T-cell (primary cell): ENCODE measurements around the gene PECR. TPM values are rescaled to one million over a fixed set of nuclear protein-coding genes. Genes with fewer than 3 reads are reported as not detected.

Source experiments
- ATAC-seq, 4 experiments: fragments of 200-7000 bp in 3 of 4; fragments of 150-1000 bp in 1 of 4; cut with Tn5 transposase; replicated peaks in 1 of 4; 1 replicate in 3 of 4; 2 replicates in 1 of 4; pipeline ENCODE4 v1.10.0; 2021; ENCODE audit warnings: moderate library complexity in 3 of 4, mild to moderate bottlenecking in 2 of 4, moderate number of reproducible peaks in 1 of 4
- CTCF ChIA-PET, 2 donors: fragments of 300-600 bp; sonication (Branson Sonifier 250); formaldehyde crosslinking; loops; one replicate each; lab custom pipeline; 2022; ENCODE audit warnings: antibody characterized with exemption in 2 of 2; lab: Charles Lee
- POLR2A ChIA-PET, 2 donors: fragments of 300-600 bp; sonication (Branson Sonifier 250); formaldehyde crosslinking; loops; one replicate each; lab custom pipeline; 2022; ENCODE audit warnings: antibody characterized with exemption in 2 of 2; lab: Charles Lee
- DNase-seq, 35 experiments: peaks; one replicate each; pipeline versions ENCODE4 v3.0.0 to v3.0.0-alpha.2; 2013 to 2023
- H3K27ac ChIP-seq: one replicate; pipeline ENCODE4 v1.5.1; 2013; ENCODE audit warnings: low read length
- H3K27me3 ChIP-seq, 2 experiments: replicated peaks in 1 of 2; 1 replicate in 1 of 2; 2 replicates in 1 of 2; pipeline versions ENCODE4 v1.6.1 to v1.7.0; 2013; ENCODE audit warnings: low read length in 1 of 2, mixed read lengths in 1 of 2; ENCODE audit not compliant: control insufficient read depth in 2 of 2, insufficient read depth in 2 of 2; ENCODE audit errors: extremely low read depth in 1 of 2
- H3K36me3 ChIP-seq, 2 donors: 1 replicate in 1 of 2; 2 replicates in 1 of 2; pipeline versions ENCODE4 v1.6.1 to v1.7.0; 2013; ENCODE audit warnings: low read length in 1 of 2; ENCODE audit not compliant: control insufficient read depth in 2 of 2, insufficient read depth in 1 of 2; ENCODE audit errors: extremely low read depth in 1 of 2
- H3K4me1 ChIP-seq, 2 experiments: 1 replicate in 1 of 2; 2 replicates in 1 of 2; pipeline versions ENCODE4 v1.6.1 to v1.7.0; 2013; ENCODE audit warnings: low read length in 2 of 2, mixed read lengths in 1 of 2; ENCODE audit not compliant: insufficient read depth in 2 of 2, control insufficient read depth in 1 of 2; ENCODE audit errors: extremely low read depth in 1 of 2
- H3K4me3 ChIP-seq, 2 donors: 1 replicate in 1 of 2; 2 replicates in 1 of 2; pipeline versions ENCODE4 v1.5.1 to v1.7.0; 2013; ENCODE audit warnings: mild to moderate bottlenecking in 2 of 2, low read length in 1 of 2, moderate library complexity in 1 of 2; ENCODE audit not compliant: control insufficient read depth in 1 of 2; ENCODE audit errors: extremely low read depth in 1 of 2
- H3K9me3 ChIP-seq: 2 replicates; pipeline ENCODE4 v1.7.0; 2013
- H3K27ac Mint-ChIP-seq, 2 donors: one replicate each; pipeline ENCODE4 v1.8.0; 2020 to 2021; ENCODE audit warnings: mild to moderate bottlenecking in 2 of 2, mixed read lengths in 2 of 2
- H3K27me3 Mint-ChIP-seq, 2 donors: one replicate each; pipeline ENCODE4 v1.8.0; 2021 to 2022; ENCODE audit warnings: mixed read lengths in 2 of 2
- H3K36me3 Mint-ChIP-seq: one replicate; pipeline ENCODE4 v1.8.0; 2021; ENCODE audit warnings: mixed read lengths
- H3K4me1 Mint-ChIP-seq, 3 donors: one replicate each; pipeline ENCODE4 v1.8.0; 2020 to 2022; ENCODE audit warnings: mixed read lengths in 3 of 3, mild to moderate bottlenecking in 1 of 3
- H3K4me3 Mint-ChIP-seq, 3 donors: one replicate each; pipeline ENCODE4 v1.8.0; 2020 to 2022; ENCODE audit warnings: mild to moderate bottlenecking in 3 of 3, mixed read lengths in 3 of 3, moderate library complexity in 3 of 3
- H3K9me3 Mint-ChIP-seq, 3 donors: one replicate each; pipeline ENCODE4 v1.8.0; 2020 to 2022; ENCODE audit warnings: mixed read lengths in 3 of 3
- WGBS: methylation state at CpG from one replicate; pipeline ENCODE4 v1.1.5; 2013; ENCODE audit warnings: missing lambda C conversion rate; ENCODE audit not compliant: insufficient coverage; 5-methylcytosine and 5-hydroxymethylcytosine counted together
- total RNA-seq, 35 experiments: library from RNA in 6 of 35; stranded (reverse) in 6 of 35; fragments of 120-200 nt in 1 of 35; gene quantifications; one replicate each; pipeline versions ENCODE4 v1.2.1 to v1.2.4 and lab custom pipeline; 2013 to 2026

PECR gene
- total RNA-seq, 5 donors from 2014 or later (not counting 1 experiment from before 2014, with no cell fraction given), result 17.4 to 26.2 (median 20.6) TPM

DNA sequence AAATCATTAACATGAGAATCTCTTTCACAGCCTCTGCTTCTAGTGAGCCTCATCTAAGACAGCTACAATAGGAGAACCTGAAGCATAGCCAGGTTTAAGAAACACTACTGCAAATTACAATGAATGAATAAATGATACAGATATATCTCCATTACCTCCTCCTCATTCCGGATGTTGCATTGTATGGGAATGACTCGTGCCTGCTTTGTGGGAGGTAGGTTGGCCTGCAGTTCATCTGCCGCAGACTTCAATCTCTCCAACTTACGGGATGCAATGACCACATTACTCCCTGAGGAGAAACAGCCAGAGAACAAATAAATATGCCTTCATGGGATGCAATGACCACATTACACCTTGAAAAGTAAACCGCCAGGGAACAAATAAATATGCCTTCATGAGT lies 15.4 kb downstream of the PECR start:
- peaks cover 28% of the 10 kb centered on the region for H3K36me3 Mint-ChIP-seq
- H3K36me3 ChIP-seq, result peaks cover 0 to 24% of the 10 kb centered on the region in 2 donors

DNA sequence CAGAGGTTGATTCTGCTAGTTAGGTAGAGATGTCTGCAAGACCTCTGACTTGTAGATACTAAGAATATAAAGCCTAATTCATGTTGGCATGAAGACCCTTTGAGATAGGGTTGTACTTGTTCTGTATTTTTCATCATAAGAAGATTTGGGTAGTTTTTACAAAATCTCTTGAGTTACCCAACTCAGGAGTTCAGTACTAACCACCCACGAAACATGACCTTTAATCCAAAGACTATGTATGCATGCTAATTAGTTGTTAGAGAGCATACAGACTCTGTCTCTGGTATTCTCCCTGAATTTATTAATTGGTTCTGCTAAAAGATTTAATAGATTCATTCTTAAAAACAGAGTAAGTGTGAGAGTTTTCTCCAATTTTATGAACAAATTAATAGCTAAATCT lies 16.9 kb downstream of the PECR start:
- Mint-ChIP-seq H3K4me1 (peaks cover 12 to 18% (median 17%) of the 10 kb centered on the region in 3 donors), H3K27ac (no peak overlapping the region), H3K36me3 (peaks cover 21% of the 10 kb centered on the region), H3K27me3 (no peaks in the 10 kb centered on the region), H3K9me3 (no peaks in the 10 kb centered on the region), H3K4me3 (no peak overlapping the region)
- CTCF ChIA-PET, result interaction anchor here (0.6 to 0.8 kb wide), 2 partner anchors 76 to 80 kb away, joined by 4 to 5 read pairs; no protein-coding TSS in a partner anchor
- DNase-seq (no peak), ATAC-seq (no peak)
- H3K27me3 ChIP-seq, result no peaks in the 10 kb centered on the region
- POLR2A ChIA-PET, result no interaction called here
- peaks cover 2% of the 10 kb centered on the region in 2 experiments for H3K4me1 ChIP-seq
- peaks cover 0 to 28% of the 10 kb centered on the region in 2 donors for H3K36me3 ChIP-seq
- WGBS, result no CpG with 5 or more reads among the region's 1 CpG
- no peak overlapping the region for H3K4me3 ChIP-seq
- no peaks in the 10 kb centered on the region for H3K9me3 ChIP-seq
- H3K27ac ChIP-seq, result no peak overlapping the region

More for the DNA sequence above, 15.4 kb downstream of the PECR start:
- no peak overlapping the region for H3K4me3 ChIP-seq
- H3K9me3 ChIP-seq, result no peaks in the 10 kb centered on the region
- ATAC-seq, result no peak
- Mint-ChIP-seq H3K4me1 (peaks cover 12 to 22% (median 17%) of the 10 kb centered on the region in 3 donors), H3K27ac (no peak overlapping the region), H3K4me3 (no peak overlapping the region), H3K27me3 (no peaks in the 10 kb centered on the region), H3K9me3 (no peaks in the 10 kb centered on the region)
- H3K27ac ChIP-seq, result no peak overlapping the region
- ChIA-PET POLR2A (no interaction called here), CTCF (no interaction called here)
- no peak for DNase-seq
- no peaks in the 10 kb centered on the region for H3K27me3 ChIP-seq
- WGBS, result 100% methylated on average over 1 of the region's 5 CpGs
- H3K4me1 ChIP-seq, result peaks cover 2% of the 10 kb centered on the region in 2 experiments

DNA sequence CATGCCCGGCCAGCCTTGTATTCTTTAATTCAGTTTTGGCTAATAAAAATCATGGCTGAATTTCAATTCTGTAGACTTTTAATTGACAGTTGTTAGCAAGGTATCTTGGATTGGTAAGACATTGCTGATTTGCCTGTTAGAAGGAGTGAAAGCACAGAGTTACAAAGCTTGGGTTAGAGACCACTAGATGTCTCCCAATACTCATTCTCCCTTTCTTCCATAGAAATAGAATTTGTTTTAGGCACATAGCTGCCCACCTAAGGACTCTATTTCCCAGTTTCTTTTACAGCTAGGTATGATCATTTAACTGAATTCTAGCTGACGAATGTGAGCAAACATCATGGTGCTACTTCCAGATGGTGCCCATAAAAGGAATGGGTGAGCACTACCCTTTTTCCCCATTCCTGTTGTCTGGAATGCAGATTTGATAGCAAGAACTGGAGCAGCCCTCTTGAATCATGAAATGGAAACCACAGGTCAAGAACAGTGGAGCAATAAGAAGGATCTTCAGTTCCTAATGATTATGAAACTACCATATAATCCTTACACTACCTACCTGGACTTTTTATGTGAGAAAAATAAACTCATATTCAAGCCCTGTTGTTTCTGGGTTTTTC lies 17.5 kb downstream of the PECR start:
- DNase-seq (no peak), ATAC-seq (no peak)
- Mint-ChIP-seq H3K4me1 (peaks cover 11 to 20% (median 13%) of the 10 kb centered on the region in 3 donors), H3K27me3 (no peaks in the 10 kb centered on the region), H3K9me3 (no peaks in the 10 kb centered on the region), H3K36me3 (peaks cover 27% of the 10 kb centered on the region), H3K27ac (no peak overlapping the region), H3K4me3 (no peak overlapping the region)
- Histone ChIP-seq H3K9me3 (no peaks in the 10 kb centered on the region), H3K4me3 (no peak overlapping the region), H3K36me3 (peaks cover 0 to 28% of the 10 kb centered on the region in 2 donors), H3K27ac (no peak overlapping the region), H3K27me3 (no peaks in the 10 kb centered on the region), H3K4me1 (peaks cover 2% of the 10 kb centered on the region in 2 experiments)
- ChIA-PET CTCF (interaction anchor here (0.6 to 0.8 kb wide), 2 partner anchors 77 to 80 kb away, joined by 4 to 5 read pairs; no protein-coding TSS in a partner anchor), POLR2A (no interaction called here)
- WGBS, result no CpG with 5 or more reads among the region's 2 CpGs

DNA sequence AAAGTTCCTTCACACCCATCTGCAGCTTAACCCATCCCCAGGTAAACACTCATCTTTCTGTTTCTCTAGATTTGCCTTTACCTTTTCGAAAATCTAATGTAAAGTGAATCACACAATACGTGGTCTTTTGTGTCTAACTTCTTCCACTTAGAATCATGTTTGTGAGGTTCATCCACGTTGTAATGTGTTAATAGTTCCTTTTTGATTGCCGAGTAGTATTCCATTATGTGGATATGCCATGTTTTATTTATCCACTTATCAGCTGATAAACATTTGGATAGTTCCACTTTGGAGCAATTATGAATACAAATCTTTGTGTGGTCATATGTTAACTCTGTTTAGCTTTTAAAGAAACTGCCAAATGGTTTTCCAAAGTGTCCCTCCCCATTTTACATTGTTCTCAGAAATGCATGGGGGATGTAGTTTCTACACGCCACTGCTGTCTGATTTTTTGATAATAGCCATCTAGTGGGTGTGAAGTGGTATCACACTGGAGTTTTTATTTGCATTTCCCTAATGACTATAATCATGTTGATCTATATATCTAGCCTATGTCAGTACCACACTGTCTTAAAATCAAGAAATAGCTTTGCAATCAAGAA lies 22.3 kb downstream of the PECR start:
- H3K27ac ChIP-seq, result no peak overlapping the region
- Mint-ChIP-seq H3K4me1 (peaks cover 21 to 40% (median 30%) of the 10 kb centered on the region in 3 donors), H3K27ac (peak overlapping the region; percentile 82 to 97), H3K27me3 (no peaks in the 10 kb centered on the region), H3K4me3 (no peak overlapping the region), H3K36me3 (peaks cover 29% of the 10 kb centered on the region), H3K9me3 (no peaks in the 10 kb centered on the region)
- ChIA-PET POLR2A (interaction anchor here in 1 of 2 donors (0.9 kb wide), 1 partner anchor 51 kb away, joined by 4 read pairs; no protein-coding TSS in a partner anchor), CTCF (interaction anchor here (0.6 to 2.9 kb wide), 11 partner anchors 11 to 55 kb away, joined by 3 to 17 read pairs (median 5); partner anchors contain the start of genes PECR (in 1 of the 2) and TMEM169 (in 1 of the 2))
- DNase-seq (no peak), ATAC-seq (no peak)
- peaks cover 8 to 10% of the 10 kb centered on the region in 2 experiments for H3K4me1 ChIP-seq
- no peaks in the 10 kb centered on the region for H3K27me3 ChIP-seq
- WGBS, result no CpG with 5 or more reads among the region's 5 CpGs
- H3K9me3 ChIP-seq, result no peaks in the 10 kb centered on the region
- H3K36me3 ChIP-seq, result peaks cover 0 to 10% of the 10 kb centered on the region in 2 donors
- H3K4me3 ChIP-seq, result no peak overlapping the region

DNA sequence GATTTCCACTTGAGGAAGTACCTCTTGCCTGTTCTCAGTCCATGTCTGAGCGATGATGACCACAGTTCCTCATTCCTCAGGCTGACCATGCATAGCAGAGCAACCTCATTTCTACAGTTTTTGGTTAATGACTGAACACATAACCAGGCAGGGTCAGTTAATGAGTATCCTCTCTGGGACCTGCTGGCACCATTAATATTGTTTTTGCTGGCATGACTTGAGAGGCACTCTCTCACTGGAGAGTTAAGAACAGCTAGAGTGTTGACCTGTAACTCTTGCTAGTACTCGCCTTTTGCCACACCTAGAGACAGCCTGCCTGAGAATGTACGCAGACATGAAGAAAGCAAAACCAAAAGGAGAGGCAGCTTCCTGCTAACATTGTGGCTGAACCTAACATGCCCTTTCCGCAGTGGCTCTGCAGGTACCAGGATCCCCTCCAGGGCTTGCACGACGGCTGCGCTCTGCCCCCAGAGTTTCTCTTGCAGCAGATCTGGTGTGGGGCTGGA lies 23.9 kb downstream of the PECR start:
- peaks cover 29% of the 10 kb centered on the region for H3K36me3 Mint-ChIP-seq
- H3K4me3 Mint-ChIP-seq, result peak overlapping the region; percentile 68 to 79 (median 77)
- peak; percentile 98 to 99 (median 99) for ATAC-seq
- H3K27me3 Mint-ChIP-seq, result no peaks in the 10 kb centered on the region
- H3K27ac Mint-ChIP-seq, result peak overlapping the region; percentile 97 to 100
- Histone ChIP-seq H3K9me3 (no peaks in the 10 kb centered on the region), H3K4me1 (peaks cover 8 to 10% of the 10 kb centered on the region in 2 experiments), H3K36me3 (peaks cover 0 to 4% of the 10 kb centered on the region in 2 donors), H3K27me3 (no peaks in the 10 kb centered on the region), H3K27ac (peak overlapping the region; percentile 97), H3K4me3 (peak overlapping the region; percentile 31 to 45)
- POLR2A ChIA-PET, result interaction anchor here in 1 of 2 donors (0.9 kb wide), 1 partner anchor 70 kb away, joined by 4 read pairs; no protein-coding TSS in a partner anchor
- peaks cover 21 to 40% (median 30%) of the 10 kb centered on the region in 3 donors for H3K4me1 Mint-ChIP-seq
- WGBS, result 8% methylated on average over 7 of the region's 7 CpGs
- no peaks in the 10 kb centered on the region for H3K9me3 Mint-ChIP-seq
- CTCF ChIA-PET, result interaction anchor here (0.6 to 2.9 kb wide), 13 partner anchors 12 to 56 kb away, joined by 3 to 17 read pairs (median 5); partner anchors contain the start of genes PECR (in 1 of the 2) and TMEM169 (in 1 of the 2)
- DNase-seq, result peak; percentile 39 to 80 (median 58)

DNA sequence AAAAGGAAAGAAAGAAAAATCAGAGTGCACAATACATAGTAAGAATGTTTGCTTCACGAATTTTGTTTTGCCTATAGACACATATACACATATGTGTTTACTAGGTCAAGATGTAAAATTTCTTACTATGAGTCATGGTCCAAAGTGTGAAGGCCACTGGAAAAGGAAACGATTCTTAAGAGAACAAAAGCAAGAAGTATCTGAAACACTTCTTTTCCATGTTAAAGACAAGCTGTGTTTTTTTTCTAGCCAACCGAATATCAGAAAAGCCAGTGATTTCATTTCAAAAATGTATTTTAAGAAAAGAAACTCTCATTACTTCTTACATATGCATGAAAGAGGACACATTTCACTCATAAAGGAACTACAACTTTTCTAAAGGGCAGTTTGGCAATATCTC lies 24.9 kb downstream of the PECR start:
- H3K4me1 ChIP-seq, result peaks cover 8 to 10% of the 10 kb centered on the region in 2 experiments
- H3K4me3 ChIP-seq, result no peak overlapping the region
- Mint-ChIP-seq H3K9me3 (no peaks in the 10 kb centered on the region), H3K36me3 (peaks cover 27% of the 10 kb centered on the region), H3K27me3 (no peaks in the 10 kb centered on the region), H3K4me3 (peak overlapping the region in 1 of 3 donors; percentile 77), H3K27ac (peak overlapping the region; percentile 97 to 100), H3K4me1 (peaks cover 21 to 40% (median 30%) of the 10 kb centered on the region in 3 donors)
- no peaks in the 10 kb centered on the region for H3K27me3 ChIP-seq
- peak overlapping the region; percentile 97 for H3K27ac ChIP-seq
- POLR2A ChIA-PET, result interaction anchor here in 1 of 2 donors (0.6 kb wide), 1 partner anchor 11 kb away, joined by 5 read pairs; no protein-coding TSS in a partner anchor
- no peak for DNase-seq
- H3K9me3 ChIP-seq, result no peaks in the 10 kb centered on the region
- peaks cover 0 to 4% of the 10 kb centered on the region in 2 donors for H3K36me3 ChIP-seq
- WGBS, result no CpG with 5 or more reads among the region's 3 CpGs
- ATAC-seq, result no peak
- CTCF ChIA-PET, result interaction anchor here in 1 of 2 donors (0.6 to 1.1 kb wide), 2 partner anchors 23 to 143 kb away, joined by 3 read pairs; no protein-coding TSS in a partner anchor
